Karpas-422 (cell line): ENCODE measurements around the gene G2E3. TPM values are rescaled to one million over a fixed set of nuclear protein-coding genes. Genes with fewer than 3 reads are reported as not detected.

Source experiments
- DNase-seq: peaks from one replicate; pipeline ENCODE4 v3.0.0-alpha.2; 2015
- H2AFZ ChIP-seq: fragments of 200-600 bp; sonication (generic); 2 replicates; pipeline ENCODE4 v1.6.1; 2014; ENCODE audit warnings: antibody characterized with exemption, low read length, mixed read lengths
- H3K27ac ChIP-seq: fragments of 200-600 bp; sonication (generic); 2 replicates; pipeline ENCODE4 v1.5.1; 2014; ENCODE audit warnings: mild to moderate bottlenecking, low read length, moderate library complexity
- H3K27me3 ChIP-seq: fragments of 200-600 bp; sonication (generic); 2 replicates; pipeline ENCODE4 v1.6.1; 2014; ENCODE audit warnings: low read length, mixed read lengths
- H3K36me3 ChIP-seq: fragments of 200-600 bp; sonication (generic); 2 replicates; pipeline ENCODE4 v1.6.1; 2014; ENCODE audit warnings: low read length, mixed read lengths; ENCODE audit not compliant: insufficient read depth
- H3K4me1 ChIP-seq: fragments of 200-600 bp; sonication (generic); 2 replicates; pipeline ENCODE4 v1.6.1; 2014; ENCODE audit warnings: mild to moderate bottlenecking, low read length, mixed read lengths
- H3K4me2 ChIP-seq: fragments of 200-600 bp; sonication (generic); 2 replicates; pipeline ENCODE4 v1.6.1; 2014; ENCODE audit warnings: low read length, low read depth, mild to moderate bottlenecking; ENCODE audit not compliant: poor library complexity, severe bottlenecking
- H3K4me3 ChIP-seq: fragments of 200-600 bp; sonication (generic); 2 replicates; pipeline ENCODE4 v1.5.1; 2014; ENCODE audit warnings: mild to moderate bottlenecking, antibody characterized with exemption, low read length, mixed read lengths
- H3K79me2 ChIP-seq: fragments of 200-600 bp; sonication (generic); 2 replicates; pipeline ENCODE4 v1.6.1; 2014; ENCODE audit warnings: mild to moderate bottlenecking, low read length, mixed read lengths
- H3K9ac ChIP-seq: fragments of 200-600 bp; sonication (generic); 2 replicates; pipeline ENCODE4 v1.6.0; 2014; ENCODE audit warnings: low read length
- H3K9me2 ChIP-seq: fragments of 200-600 bp; sonication (generic), shearing (Covaris generic); replicated peaks from 2 replicates; pipeline ENCODE4 v1.6.0; 2014; ENCODE audit warnings: mild to moderate bottlenecking, low read length, moderate library complexity; ENCODE audit not compliant: insufficient read depth
- H3K9me3 ChIP-seq: fragments of 300-700, 200-600 bp; sonication (generic); 2 replicates; pipeline ENCODE4 v1.6.1; 2014; ENCODE audit warnings: low read length, mixed read lengths
- H4K20me1 ChIP-seq: fragments of 200-600 bp; sonication (generic); 2 replicates; pipeline ENCODE4 v1.6.1; 2014; ENCODE audit warnings: mild to moderate bottlenecking, antibody characterized with exemption, low read length, low read depth; ENCODE audit not compliant: insufficient read depth
- total RNA-seq: library from RNA; depleted of rRNA; stranded (reverse); fragments of >200 nt; shearing (Covaris generic); gene quantifications from 2 replicates; pipeline ENCODE4 v1.2.3, GENCODE V29; 2014; ENCODE audit warnings: low replicate concordance

G2E3 gene
- total RNA-seq, 1 experiment from 2014 or later: 54.3 TPM

DNA sequence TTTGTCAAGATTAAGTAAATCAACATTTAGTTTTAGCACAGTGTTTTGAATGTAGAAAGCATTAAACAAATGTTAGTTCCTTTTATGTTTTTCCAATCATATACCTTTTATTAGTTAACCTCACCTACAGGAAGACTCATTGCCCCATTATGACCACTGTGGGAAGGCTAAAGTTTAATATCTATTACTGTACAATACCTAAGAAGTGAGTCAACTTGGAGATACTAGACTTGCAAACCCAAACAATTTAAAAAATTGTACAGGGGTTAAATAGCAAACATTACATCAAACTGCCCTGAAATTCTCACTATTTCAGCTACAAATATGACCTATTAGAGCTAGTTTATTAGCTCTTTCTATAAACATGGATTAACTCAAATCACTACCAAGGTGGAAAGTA is 8.6 kb upstream of the G2E3 start:
- DNase-seq: no peak
- peak overlapping the region; percentile 8 for H3K4me2 ChIP-seq

DNA sequence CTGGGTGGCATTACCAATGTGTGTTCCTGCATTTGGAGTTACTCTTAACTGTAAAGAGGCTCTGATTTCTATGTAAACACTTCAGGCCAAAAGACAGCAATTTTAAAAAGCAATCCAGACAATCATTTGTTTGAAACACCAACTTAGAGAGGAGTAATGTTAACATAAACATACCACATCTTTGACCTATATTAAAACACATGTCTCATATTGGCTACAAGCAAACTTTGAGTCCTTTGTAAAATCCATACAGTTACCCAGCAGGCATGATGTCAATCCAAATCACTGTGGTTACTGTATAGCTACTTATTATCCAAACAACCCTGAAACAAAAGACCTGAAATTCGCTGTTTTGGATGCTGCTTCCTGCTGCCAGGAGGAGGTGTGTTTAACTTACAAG is 7.5 kb upstream of the G2E3 start:
- Histone ChIP-seq H4K20me1 (no peaks in the 10 kb centered on the region), H3K36me3 (no peaks in the 10 kb centered on the region), H3K4me1 (peaks cover 19% of the 10 kb centered on the region), H3K9me2 (no peaks in the 10 kb centered on the region), H3K9ac (no peak overlapping the region), H3K27ac (no peak overlapping the region), H3K27me3 (no peaks in the 10 kb centered on the region), H3K4me3 (no peak overlapping the region), H2AFZ (no peak overlapping the region), H3K4me2 (no peak overlapping the region), H3K9me3 (no peaks in the 10 kb centered on the region), H3K79me2 (no peaks in the 10 kb centered on the region)
- no peak for DNase-seq

More for the DNA sequence above, 8.6 kb upstream of the G2E3 start:
- H3K27me3 ChIP-seq: no peaks in the 10 kb centered on the region
- H3K4me1 ChIP-seq: peaks cover 19% of the 10 kb centered on the region
- H3K4me3 ChIP-seq: no peak overlapping the region
- no peaks in the 10 kb centered on the region for H3K79me2 ChIP-seq
- H3K9me3 ChIP-seq: no peaks in the 10 kb centered on the region
- no peaks in the 10 kb centered on the region for H3K9me2 ChIP-seq
- no peak overlapping the region for H2AFZ ChIP-seq
- H3K9ac ChIP-seq: no peak overlapping the region
- no peaks in the 10 kb centered on the region for H3K36me3 ChIP-seq
- H3K27ac ChIP-seq: no peak overlapping the region
- no peaks in the 10 kb centered on the region for H4K20me1 ChIP-seq

DNA sequence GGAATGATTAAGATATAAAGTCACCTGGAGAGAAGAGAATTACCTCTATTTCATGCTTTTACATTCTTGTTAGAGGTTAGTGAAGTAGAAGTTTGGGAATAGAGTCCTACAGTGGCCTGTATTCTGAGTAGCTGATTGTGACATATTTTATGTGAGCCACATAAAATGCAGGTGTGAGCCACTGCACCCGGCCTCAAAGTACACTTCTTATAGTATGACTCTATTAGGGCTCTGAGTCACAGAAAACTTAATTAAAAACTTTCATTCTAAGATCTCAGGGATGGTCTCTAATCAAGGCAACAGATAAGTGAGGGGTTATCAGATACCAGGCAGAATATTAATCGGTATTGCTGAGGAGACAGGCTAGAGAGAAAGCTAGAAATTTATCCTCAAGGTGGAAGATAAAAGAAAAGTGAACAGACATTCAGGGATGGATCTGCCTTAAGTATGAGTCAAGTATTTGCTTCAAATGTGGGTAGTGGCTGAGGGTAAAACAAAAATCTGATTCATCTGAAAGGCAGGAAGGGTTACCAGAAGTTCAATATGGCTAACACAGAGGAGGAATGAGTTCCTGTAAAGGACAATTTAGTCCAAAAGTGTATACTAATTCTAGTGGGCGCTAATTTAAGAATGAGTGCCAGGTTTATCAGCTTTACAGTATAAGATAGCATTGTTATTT is 5.5 kb upstream of the G2E3 start:
- peaks cover 23% of the 10 kb centered on the region for H3K4me1 ChIP-seq
- DNase-seq: no peak
- H3K9ac ChIP-seq: no peak overlapping the region
- no peak overlapping the region for H3K4me2 ChIP-seq
- no peaks in the 10 kb centered on the region for H3K9me3 ChIP-seq
- H3K36me3 ChIP-seq: no peaks in the 10 kb centered on the region
- H3K79me2 ChIP-seq: no peaks in the 10 kb centered on the region
- H2AFZ ChIP-seq: peak overlapping the region; percentile 59
- no peaks in the 10 kb centered on the region for H3K27me3 ChIP-seq
- H3K4me3 ChIP-seq: no peak overlapping the region
- no peaks in the 10 kb centered on the region for H4K20me1 ChIP-seq
- no peaks in the 10 kb centered on the region for H3K9me2 ChIP-seq
- no peak overlapping the region for H3K27ac ChIP-seq

DNA sequence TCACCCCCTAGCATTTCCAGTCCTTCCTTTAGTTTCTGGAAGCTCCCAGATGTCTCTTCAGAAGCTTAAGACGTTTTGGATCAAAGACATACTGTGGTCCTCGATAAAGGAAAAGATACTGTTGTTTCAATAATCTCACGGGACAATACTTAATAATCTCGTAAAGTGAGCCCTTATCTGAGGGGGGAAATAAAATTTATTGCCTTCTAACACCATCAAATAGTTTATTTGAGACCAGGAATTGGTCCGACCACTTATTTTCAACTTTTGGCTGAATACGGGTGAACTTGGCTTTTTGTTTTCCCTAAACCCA is 640 bp upstream of the G2E3 start:
- Histone ChIP-seq H3K79me2 (peaks cover 43% of the 10 kb centered on the region), H3K27me3 (no peaks in the 10 kb centered on the region), H3K9me3 (no peaks in the 10 kb centered on the region), H3K4me3 (peak overlapping the region; percentile 78), H3K9me2 (no peaks in the 10 kb centered on the region), H3K9ac (peak overlapping the region; percentile 82), H3K27ac (no peak overlapping the region), H2AFZ (peak overlapping the region; percentile 78), H4K20me1 (peaks cover 19% of the 10 kb centered on the region), H3K4me1 (peaks cover 25% of the 10 kb centered on the region), H3K36me3 (peaks cover 23% of the 10 kb centered on the region), H3K4me2 (peak overlapping the region; percentile 90)
- no peak for DNase-seq

DNA sequence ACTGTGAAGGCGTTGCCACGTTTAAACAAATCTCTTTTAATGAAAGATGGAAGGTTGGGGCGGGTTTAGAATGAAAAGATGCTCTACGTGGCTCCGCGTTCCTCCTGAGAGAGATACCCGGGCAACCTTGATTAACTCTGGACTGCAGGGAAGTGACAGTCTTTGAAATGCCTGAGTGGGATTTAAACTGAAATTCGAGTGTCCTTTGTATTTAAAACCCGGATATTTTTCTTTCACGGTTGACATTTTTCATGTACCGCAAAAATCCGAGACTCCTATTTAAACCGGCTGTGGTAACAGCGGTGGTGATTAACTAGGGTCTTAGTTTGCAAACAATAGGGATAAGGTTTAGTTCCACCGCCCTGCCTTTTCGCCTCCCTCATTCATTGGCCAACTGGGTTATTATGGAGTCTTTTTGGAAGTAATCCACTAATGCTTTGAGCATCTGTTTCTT is 707 bp downstream of the G2E3 start:
- Histone ChIP-seq H3K9me2 (no peaks in the 10 kb centered on the region), H4K20me1 (peaks cover 19% of the 10 kb centered on the region), H3K9me3 (no peaks in the 10 kb centered on the region), H3K79me2 (peaks cover 56% of the 10 kb centered on the region), H3K27ac (peak overlapping the region; percentile 75), H2AFZ (peak overlapping the region; percentile 31; the same call in 1 of the 2 replicates), H3K4me3 (peak overlapping the region; percentile 78), H3K4me2 (peak overlapping the region; percentile 90), H3K9ac (peak overlapping the region; percentile 82), H3K27me3 (no peaks in the 10 kb centered on the region), H3K4me1 (peaks cover 22% of the 10 kb centered on the region), H3K36me3 (peaks cover 34% of the 10 kb centered on the region)
- DNase-seq: peak; percentile 85

DNA sequence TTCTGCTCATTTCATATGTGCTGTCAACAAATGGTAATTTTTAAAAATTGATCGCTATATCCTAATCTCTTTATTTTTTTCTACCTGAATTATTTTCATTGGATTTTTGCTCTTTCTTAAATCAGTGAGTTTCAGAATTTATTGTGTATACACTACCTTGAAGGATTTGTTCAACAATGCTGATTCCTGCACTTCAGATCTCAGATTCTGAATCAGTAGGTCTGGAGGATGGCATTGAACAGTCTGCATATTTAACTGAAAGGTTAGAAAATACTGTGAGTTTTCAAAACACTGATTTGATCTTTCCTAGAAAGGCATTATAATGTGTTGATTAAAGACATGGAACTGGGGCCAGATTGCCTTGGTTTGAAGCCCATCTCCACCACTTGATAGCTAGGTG is 1.6 kb downstream of the G2E3 start:
- Histone ChIP-seq H3K4me3 (peak overlapping the region; percentile 78), H3K9ac (peak overlapping the region; percentile 82), H3K27ac (peak overlapping the region; percentile 75; the same call in 1 of the 2 replicates)

DNA sequence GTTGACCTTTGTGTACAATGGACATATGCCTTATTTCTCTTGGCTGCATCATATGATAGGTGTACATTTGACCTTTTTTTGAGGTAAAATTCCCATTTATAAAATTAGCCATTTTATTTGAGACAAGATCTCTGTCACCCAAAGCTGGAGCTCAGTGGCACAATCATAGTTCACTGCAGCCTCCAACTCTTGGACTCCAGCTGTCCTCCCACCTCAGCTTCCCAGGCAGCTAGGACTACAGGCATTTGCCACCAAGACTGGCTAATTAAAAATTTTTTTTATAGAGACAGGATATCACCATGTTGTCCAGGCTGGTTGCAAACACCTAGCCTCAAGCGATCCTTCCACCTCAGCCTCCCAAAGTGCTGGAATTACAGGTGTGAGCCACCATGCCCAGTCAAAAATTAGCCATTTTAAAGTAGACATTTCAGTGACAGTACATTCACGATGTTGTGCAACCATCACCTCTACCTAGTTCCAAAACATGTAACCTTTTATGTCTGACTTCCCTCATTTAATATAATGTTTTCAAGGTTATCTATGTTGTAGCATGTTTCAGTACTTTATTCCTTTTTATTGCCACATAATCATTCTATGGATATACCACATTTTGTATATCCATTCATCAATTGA is 5.4 kb downstream of the G2E3 start:
- H3K79me2 ChIP-seq: peaks cover 99% of the 10 kb centered on the region
- H3K9me2 ChIP-seq: no peaks in the 10 kb centered on the region
- peaks cover 19% of the 10 kb centered on the region for H4K20me1 ChIP-seq
- peaks cover 57% of the 10 kb centered on the region for H3K36me3 ChIP-seq
- no peak overlapping the region for H3K4me2 ChIP-seq
- H3K9me3 ChIP-seq: no peaks in the 10 kb centered on the region
- H3K4me3 ChIP-seq: no peak overlapping the region
- H2AFZ ChIP-seq: no peak overlapping the region
- no peak for DNase-seq
- H3K4me1 ChIP-seq: peaks cover 28% of the 10 kb centered on the region
- no peaks in the 10 kb centered on the region for H3K27me3 ChIP-seq
- H3K9ac ChIP-seq: no peak overlapping the region
- no peak overlapping the region for H3K27ac ChIP-seq

More for the DNA sequence above, 1.6 kb downstream of the G2E3 start:
- H3K4me2 ChIP-seq: peak overlapping the region; percentile 90
- no peak overlapping the region for H2AFZ ChIP-seq
- H3K9me2 ChIP-seq: no peaks in the 10 kb centered on the region
- H3K9me3 ChIP-seq: no peaks in the 10 kb centered on the region
- DNase-seq: no peak
- H3K4me1 ChIP-seq: peaks cover 22% of the 10 kb centered on the region
- peaks cover 36% of the 10 kb centered on the region for H3K36me3 ChIP-seq
- H4K20me1 ChIP-seq: peaks cover 19% of the 10 kb centered on the region
- H3K79me2 ChIP-seq: peaks cover 65% of the 10 kb centered on the region
- H3K27me3 ChIP-seq: no peaks in the 10 kb centered on the region

DNA sequence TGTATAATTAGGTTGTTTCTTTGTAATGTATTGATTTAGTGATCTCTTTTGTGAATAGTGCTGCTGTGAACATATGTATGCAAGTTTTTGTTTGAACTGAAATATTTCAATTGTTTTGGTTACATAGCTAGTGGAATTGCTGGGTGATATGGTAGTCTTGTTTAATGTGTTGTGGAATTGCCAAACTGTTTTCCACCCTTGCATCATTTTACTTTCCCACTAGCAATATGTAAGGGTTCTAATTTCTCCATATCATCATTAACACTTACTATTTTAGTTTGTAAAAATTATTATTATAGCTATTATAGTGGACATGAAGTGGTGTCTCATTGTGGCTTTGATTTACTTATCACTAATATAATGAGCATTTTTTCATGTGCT is 5.9 kb downstream of the G2E3 start:
- H4K20me1 ChIP-seq: peaks cover 17% of the 10 kb centered on the region
- H3K27ac ChIP-seq: no peak overlapping the region
- peaks cover 60% of the 10 kb centered on the region for H3K36me3 ChIP-seq
- no peaks in the 10 kb centered on the region for H3K27me3 ChIP-seq
- H3K9me3 ChIP-seq: no peaks in the 10 kb centered on the region
- no peak overlapping the region for H2AFZ ChIP-seq
- H3K4me1 ChIP-seq: peaks cover 33% of the 10 kb centered on the region
- no peak overlapping the region for H3K4me3 ChIP-seq
- H3K79me2 ChIP-seq: peaks cover 99% of the 10 kb centered on the region
- H3K9ac ChIP-seq: no peak overlapping the region
- H3K4me2 ChIP-seq: no peak overlapping the region
- no peak for DNase-seq
- no peaks in the 10 kb centered on the region for H3K9me2 ChIP-seq
